Skeletal muscle tissue (tissue), 4 donors: ENCODE data around the gene CD320. TPM values are rescaled to one million over a fixed set of nuclear protein-coding genes. Genes with fewer than 3 reads are reported as not detected.
"Not testable (repeated sequence)": the region's sequence is repeated elsewhere in the genome, so short reads cannot be mapped to it uniquely, and the experiment has no call there.

ENCODE experiments used
- H3K27ac ChIP-seq: one replicate; pipeline ENCODE4 v1.7.0; 2013; ENCODE audit warnings: mild to moderate bottlenecking, low read depth, low read length, inconsistent platforms
- H3K27me3 ChIP-seq, 3 donors: one replicate each; pipeline ENCODE4 v1.7.0; 2013; ENCODE audit warnings: low read length in 3 of 3; ENCODE audit not compliant: control insufficient read depth in 3 of 3, insufficient read depth in 3 of 3
- H3K36me3 ChIP-seq, 3 donors: one replicate each; pipeline ENCODE4 v1.7.0; 2013; ENCODE audit warnings: low read length in 3 of 3; ENCODE audit not compliant: control insufficient read depth in 3 of 3, insufficient read depth in 3 of 3
- H3K4me1 ChIP-seq, 3 donors: one replicate each; pipeline ENCODE4 v1.7.0; 2013; ENCODE audit warnings: low read length in 3 of 3, mild to moderate bottlenecking in 3 of 3; ENCODE audit not compliant: control insufficient read depth in 3 of 3, insufficient read depth in 3 of 3
- H3K4me3 ChIP-seq, 3 donors: one replicate each; pipeline ENCODE4 v1.7.0; 2013; ENCODE audit warnings: low read length in 3 of 3
- H3K9ac ChIP-seq, 3 donors: one replicate each; pipeline ENCODE4 v1.7.0; 2013; ENCODE audit warnings: low read length in 3 of 3, mild to moderate bottlenecking in 3 of 3, moderate library complexity in 2 of 3, low read depth in 1 of 3
- H3K9me3 ChIP-seq, 3 donors: one replicate each; pipeline ENCODE4 v1.7.0; 2013; ENCODE audit warnings: low read length in 3 of 3; ENCODE audit not compliant: control insufficient read depth in 3 of 3
- total RNA-seq: library from RNA; depleted of rRNA; stranded (reverse); fragments of >200 nt; gene quantifications from one replicate; pipeline ENCODE4 v1.2.3, GENCODE V29; 2014
- donor health status: Osteomylitis.

Gene CD320
- total RNA-seq, 1 donor from 2014 or later = 11.5 TPM

GRCh38 chr19:8269724-8270123 is 38.4 kb downstream of the CD320 start:
- Histone ChIP-seq H3K4me1 (peaks cover 7 to 8% (median 8%) of the 10 kb centered on the region in 3 donors), H3K36me3 (no peaks in the 10 kb centered on the region), H3K27ac (no peak overlapping the region), H3K27me3 (no peaks in the 10 kb centered on the region), H3K4me3 (no peak overlapping the region), H3K9me3 (no peaks in the 10 kb centered on the region), H3K9ac (peak overlapping the region in 1 of 3 donors; percentile 75)

GRCh38 chr19:8265872-8266271 is 42.3 kb downstream of the CD320 start:
- no peaks in the 10 kb centered on the region for H3K9me3 ChIP-seq
- H3K27ac ChIP-seq = no peak overlapping the region
- no peak overlapping the region for H3K9ac ChIP-seq
- no peaks in the 10 kb centered on the region for H3K36me3 ChIP-seq
- H3K4me3 ChIP-seq = no peak overlapping the region
- no peaks in the 10 kb centered on the region for H3K27me3 ChIP-seq
- H3K4me1 ChIP-seq = peaks cover 7 to 8% (median 8%) of the 10 kb centered on the region in 3 donors

GRCh38 chr19:8264248-8264647 is 43.9 kb downstream of the CD320 start:
- not testable (repeated sequence) for H3K27me3 ChIP-seq, H3K36me3 ChIP-seq, H3K9ac ChIP-seq, H3K4me3 ChIP-seq, H3K4me1 ChIP-seq, H3K9me3 ChIP-seq, H3K27ac ChIP-seq

GRCh38 chr19:8262431-8262830 is 45.7 kb downstream of the CD320 start:
- Histone ChIP-seq H3K9me3 (no peaks in the 10 kb centered on the region), H3K4me3 (no peak overlapping the region)

GRCh38 chr19:8261881-8262280 is 46.3 kb downstream of the CD320 start:
- H3K36me3 ChIP-seq = peaks cover 0 to under 1% (median under 1%) of the 10 kb centered on the region in 3 donors
- no peak overlapping the region for H3K9ac ChIP-seq
- H3K9me3 ChIP-seq = no peaks in the 10 kb centered on the region
- H3K4me1 ChIP-seq = no peaks in the 10 kb centered on the region
- no peak overlapping the region for H3K27ac ChIP-seq
- H3K27me3 ChIP-seq = no peaks in the 10 kb centered on the region
- H3K4me3 ChIP-seq = no peak overlapping the region

More at GRCh38 chr19:8262431-8262830, 45.7 kb downstream of the CD320 start:
- H3K27ac ChIP-seq = no peak overlapping the region
- no peaks in the 10 kb centered on the region for H3K27me3 ChIP-seq
- H3K9ac ChIP-seq = no peak overlapping the region
- no peaks in the 10 kb centered on the region for H3K4me1 ChIP-seq
- H3K36me3 ChIP-seq = no peaks in the 10 kb centered on the region

GRCh38 chr19:8261347-8261746 is 46.8 kb downstream of the CD320 start:
- no peak overlapping the region for H3K4me3 ChIP-seq
- H3K27ac ChIP-seq = no peak overlapping the region
- no peaks in the 10 kb centered on the region for H3K9me3 ChIP-seq
- peaks cover 2 to 5% (median 2%) of the 10 kb centered on the region in 3 donors for H3K36me3 ChIP-seq
- no peaks in the 10 kb centered on the region for H3K4me1 ChIP-seq
- no peaks in the 10 kb centered on the region for H3K27me3 ChIP-seq
- peak overlapping the region in 1 of 3 donors; percentile 25 for H3K9ac ChIP-seq

- H3K9me3 ChIP-seq = no peaks in the 10 kb centered on the region
- H3K4me1 ChIP-seq = no peaks in the 10 kb centered on the region
- peaks cover 5 to 9% (median 7%) of the 10 kb centered on the region in 3 donors for H3K36me3 ChIP-seq
- no peaks in the 10 kb centered on the region for H3K27me3 ChIP-seq
- no peak overlapping the region for H3K9ac ChIP-seq
- no peak overlapping the region for H3K27ac ChIP-seq
- no peak overlapping the region for H3K4me3 ChIP-seq
These were observed 48.3 kb downstream of the CD320 start for GRCh38 chr19:8259922-8260247.

- Histone ChIP-seq H3K27me3 (no peaks in the 10 kb centered on the region), H3K27ac (no peak overlapping the region), H3K9me3 (no peaks in the 10 kb centered on the region), H3K4me3 (no peak overlapping the region), H3K9ac (no peak overlapping the region), H3K4me1 (no peaks in the 10 kb centered on the region), H3K36me3 (peaks cover 5 to 9% (median 7%) of the 10 kb centered on the region in 3 donors)
These were observed 48.8 kb downstream of the CD320 start for GRCh38 chr19:8259142-8259921.

- H3K27me3 ChIP-seq = no peaks in the 10 kb centered on the region
- H3K4me3 ChIP-seq = no peak overlapping the region
- peaks cover 5 to 9% (median 7%) of the 10 kb centered on the region in 3 donors for H3K36me3 ChIP-seq
- H3K9me3 ChIP-seq = no peaks in the 10 kb centered on the region
- H3K27ac ChIP-seq = no peak overlapping the region
- peaks cover 0 to 2% (median 0%) of the 10 kb centered on the region in 3 donors for H3K4me1 ChIP-seq
- H3K9ac ChIP-seq = no peak overlapping the region
These were observed 51.1 kb downstream of the CD320 start for GRCh38 chr19:8257052-8257443.

- no peaks in the 10 kb centered on the region for H3K27me3 ChIP-seq
- H3K4me3 ChIP-seq = no peak overlapping the region
- H3K4me1 ChIP-seq = peaks cover 0 to 2% (median 2%) of the 10 kb centered on the region in 3 donors
- H3K9me3 ChIP-seq = no peaks in the 10 kb centered on the region
- peaks cover 5 to 9% (median 7%) of the 10 kb centered on the region in 3 donors for H3K36me3 ChIP-seq
- H3K9ac ChIP-seq = no peak overlapping the region
- no peak overlapping the region for H3K27ac ChIP-seq
These were observed 51.7 kb downstream of the CD320 start for GRCh38 chr19:8256276-8257051.
